NCI-H1092 treated with DMSO at 0.1 percent for 48 hours (cell line): ENCODE measurements around the gene USO1.
"Not testable (repeated sequence)": the region's sequence is repeated elsewhere in the genome, so short reads cannot be mapped to it uniquely, and the experiment has no call there.

Source experiments
- DNase-seq: peaks from one replicate; lab custom pipeline; 2025; lab: John Stamatoyannopoulos, UW

Gene USO1

GRCh38 chr4:75724066-75724866 lies at the start of gene USO1:
Gene USO1, plus strand, starts transcription at chr4:75724577. Its CDS starts 243 bp downstream, at chr4:75724820.
- DNase-seq, result peak; percentile 99

- DNase-seq, result no peak
Measured at GRCh38 chr4:75675004-75675531, 49.3 kb upstream of the USO1 start.

GRCh38 chr4:75678473-75678872 lies 45.9 kb upstream of the USO1 start:
- DNase-seq, result no peak

GRCh38 chr4:75678965-75679364 lies 45.4 kb upstream of the USO1 start:
- no peak for DNase-seq

GRCh38 chr4:75679876-75680575 lies 44.4 kb upstream of the USO1 start:
- DNase-seq, result no peak

GRCh38 chr4:75683482-75684155 lies 40.8 kb upstream of the USO1 start:
- DNase-seq, result no peak

- DNase-seq, result no peak
Measured at GRCh38 chr4:75685546-75686189, 38.7 kb upstream of the USO1 start.

GRCh38 chr4:75686346-75686745 lies 38.0 kb upstream of the USO1 start:
- no peak for DNase-seq

- not testable (repeated sequence) for DNase-seq
Measured at GRCh38 chr4:75687125-75687524, 37.3 kb upstream of the USO1 start.

- not testable (repeated sequence) for DNase-seq
Measured at GRCh38 chr4:75692066-75692465, 32.3 kb upstream of the USO1 start.

- no peak for DNase-seq
Measured at GRCh38 chr4:75696071-75696470, 28.3 kb upstream of the USO1 start.

GRCh38 chr4:75696581-75696980 lies 27.8 kb upstream of the USO1 start:
- DNase-seq, result no peak

GRCh38 chr4:75698162-75698962 lies 26.0 kb upstream of the USO1 start:
- DNase-seq, result no peak

GRCh38 chr4:75698963-75699228 lies 25.5 kb upstream of the USO1 start:
- DNase-seq, result no peak

GRCh38 chr4:75699299-75699698 lies 25.1 kb upstream of the USO1 start:
- DNase-seq, result no peak

- no peak for DNase-seq
Measured at GRCh38 chr4:75702919-75703411, 21.4 kb upstream of the USO1 start.

GRCh38 chr4:75705198-75705977 lies 19.0 kb upstream of the USO1 start:
- DNase-seq, result no peak

GRCh38 chr4:75708218-75708691 lies 16.1 kb upstream of the USO1 start:
- DNase-seq, result no peak

GRCh38 chr4:75710246-75710645 lies 14.1 kb upstream of the USO1 start:
- DNase-seq, result no peak

- DNase-seq, result no peak
Measured at GRCh38 chr4:75714011-75714410, 10.4 kb upstream of the USO1 start.
